Measurements from ENCODE around the gene GSTT4.
"Not testable (repeated sequence)": the region's sequence is repeated elsewhere in the genome, so short reads cannot be mapped to it uniquely, and the experiment has no call there.

GSTT4 gene

GRCh38 chr22:23954193-23954990, 50.9 kb downstream of the GSTT4 start:
- in situ Hi-C loops (cut with MboI; ENCODE audit: low sequenced_read_pairs): not testable (repeated sequence)

DNA sequence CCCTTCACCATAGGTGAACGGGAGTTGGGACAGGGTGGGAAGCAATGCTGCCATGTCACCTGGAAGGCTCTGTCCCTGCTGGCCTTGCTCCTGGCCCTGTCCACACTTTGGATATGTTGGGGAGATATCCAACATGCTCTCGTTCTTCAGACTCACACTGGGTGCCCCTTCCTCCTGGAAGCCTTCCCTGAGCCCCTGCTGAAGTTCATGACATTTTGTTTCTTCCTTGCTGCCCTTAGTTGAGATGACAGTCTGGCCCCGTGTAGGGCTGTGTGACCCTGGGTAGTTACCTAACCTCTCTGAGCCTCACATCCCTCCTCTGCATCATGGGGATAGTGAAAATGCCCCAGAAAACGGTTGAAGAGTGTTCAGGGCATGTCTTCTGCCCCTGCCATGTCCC, 51.8 kb downstream of the GSTT4 start:
- in situ Hi-C loops (cut with MboI; ENCODE audit: low sequenced_read_pairs): not testable (repeated sequence)

GRCh38 chr22:23952794-23953405, 52.4 kb downstream of the GSTT4 start:
- in situ Hi-C loops (cut with MboI; ENCODE audit: low sequenced_read_pairs): not testable (repeated sequence)

DNA sequence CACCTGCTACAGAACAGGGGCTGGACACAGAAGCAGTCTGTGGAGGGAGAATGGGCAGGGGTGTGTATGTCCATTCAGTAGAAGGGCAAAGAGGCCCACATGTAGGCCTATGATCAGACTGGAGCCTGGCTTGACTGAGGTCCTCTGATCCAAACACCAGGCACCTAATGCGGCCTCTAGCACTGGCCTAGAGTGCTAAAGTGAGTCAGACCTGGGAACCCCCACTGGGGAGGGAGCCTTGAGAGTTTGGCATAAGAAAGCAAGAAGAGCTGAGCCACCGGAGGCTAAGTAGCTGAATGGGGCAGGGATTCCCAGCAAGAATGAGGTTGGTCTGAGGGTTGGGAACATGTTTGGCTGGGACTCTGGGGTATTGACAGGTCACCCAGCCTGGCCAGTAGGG, 53.9 kb downstream of the GSTT4 start:
- in situ Hi-C loops (cut with MboI; ENCODE audit: low sequenced_read_pairs): not testable (repeated sequence)

DNA sequence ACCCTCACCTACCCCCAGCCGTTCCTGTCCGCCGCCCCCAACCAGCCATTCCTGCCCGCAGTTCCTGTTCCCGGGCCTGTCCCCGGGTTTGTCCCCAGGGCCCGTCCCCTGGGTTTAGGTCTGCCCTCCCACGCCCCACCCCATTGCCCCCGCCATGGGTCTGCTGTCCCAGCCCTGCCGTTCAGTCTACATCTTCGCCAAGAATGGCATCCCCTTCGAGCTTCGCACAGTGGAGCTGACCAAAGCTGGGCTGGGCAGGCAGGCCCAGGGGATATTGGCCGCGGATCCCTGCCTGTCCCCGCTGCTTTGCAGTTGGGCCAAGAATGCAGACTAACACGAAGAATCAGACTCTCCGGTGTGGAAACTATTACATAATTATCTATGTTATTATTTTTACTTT, 55.5 kb downstream of the GSTT4 start:
- in situ Hi-C loops (cut with MboI; ENCODE audit: low sequenced_read_pairs): not testable (repeated sequence)

Data from HL-60/S4 treated with phorbol 12-myristate 13-acetate at 8.2 ng/mL for 4 days and 3 days (cell line).